Esophagus muscularis mucosa (tissue), 4 donors: Measurements from ENCODE around the gene EIF2B1.

Experiments
- CTCF ChIP-seq, 3 experiments: fragments of 200-600 bp in 2 of 3; fragments of 450-650 bp in 1 of 3; sonication (generic) in 2 of 3; IDR thresholded peaks; one replicate each; pipeline ENCODE4 v1.5.1; 2017 to 2019; ENCODE audit warnings: antibody characterized with exemption in 3 of 3, mild to moderate bottlenecking in 2 of 3, moderate library complexity in 1 of 3
- EP300 ChIP-seq: sonication (generic); formaldehyde crosslinking; IDR thresholded peaks from one replicate; pipeline ENCODE4 v1.6.1; 2017; ENCODE audit warnings: antibody characterized with exemption
- POLR2A ChIP-seq: fragments of 450-650 bp; IDR thresholded peaks from one replicate; pipeline ENCODE4 v1.6.1; 2017; ENCODE audit warnings: antibody characterized with exemption, moderate library complexity, mild to moderate bottlenecking, low read depth
- POLR2AphosphoS5 ChIP-seq, 2 donors: sonication (generic); formaldehyde crosslinking; IDR thresholded peaks; one replicate each; pipeline ENCODE4 v1.6.1; 2017; ENCODE audit warnings: antibody characterized with exemption in 2 of 2

- TF ChIP-seq CTCF (IDR thresholded peaks at IDR 0.05), result no peak
- TF ChIP-seq EP300, result no peak
- TF ChIP-seq POLR2A, result no peak
- no peak for TF ChIP-seq POLR2AphosphoS5 (IDR thresholded peaks at IDR 0.05)
These were observed 12.4 kb downstream of the EIF2B1 start for GRCh38 chr12:123621101-123621500.
